Stimulated activated CD4-positive, alpha-beta T cell treated with anti-CD3 and anti-CD28 coated beads, Interleukin-1b, Interleukin-23, amount 100 ng/mL, for 24 hours (primary cell): ENCODE data around the gene SEC14L1.
A peak's percentile ranks its signal among the peaks of the same experiment; 100 is the strongest.

Experiments
- DNase-seq, 4 experiments: peaks; one replicate each; pipeline ENCODE4 v3.0.0-alpha.2; 2020; ENCODE audit warnings: low read depth in 4 of 4, low spot score in 1 of 4

Gene SEC14L1

DNA sequence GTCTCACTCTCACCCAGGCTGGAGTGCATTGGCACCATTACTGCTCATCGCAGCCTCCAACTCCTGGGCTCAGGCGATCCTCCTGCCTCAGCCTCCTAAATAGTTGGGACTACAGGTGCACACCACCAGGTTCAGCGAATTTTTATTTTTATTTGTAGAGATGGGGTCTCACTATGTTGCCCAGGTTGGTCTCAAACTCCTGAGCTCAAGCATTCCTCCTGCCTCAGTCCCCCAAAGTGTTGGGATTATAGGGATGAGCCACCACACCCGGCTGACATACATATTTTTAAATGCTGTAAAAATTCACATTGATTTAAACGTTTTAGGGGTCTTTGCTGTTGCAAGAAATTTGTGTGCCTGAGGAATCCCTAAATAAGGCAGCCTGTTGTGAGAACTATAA is 24.8 kb upstream of the SEC14L1 start:
- no peak for DNase-seq

DNA sequence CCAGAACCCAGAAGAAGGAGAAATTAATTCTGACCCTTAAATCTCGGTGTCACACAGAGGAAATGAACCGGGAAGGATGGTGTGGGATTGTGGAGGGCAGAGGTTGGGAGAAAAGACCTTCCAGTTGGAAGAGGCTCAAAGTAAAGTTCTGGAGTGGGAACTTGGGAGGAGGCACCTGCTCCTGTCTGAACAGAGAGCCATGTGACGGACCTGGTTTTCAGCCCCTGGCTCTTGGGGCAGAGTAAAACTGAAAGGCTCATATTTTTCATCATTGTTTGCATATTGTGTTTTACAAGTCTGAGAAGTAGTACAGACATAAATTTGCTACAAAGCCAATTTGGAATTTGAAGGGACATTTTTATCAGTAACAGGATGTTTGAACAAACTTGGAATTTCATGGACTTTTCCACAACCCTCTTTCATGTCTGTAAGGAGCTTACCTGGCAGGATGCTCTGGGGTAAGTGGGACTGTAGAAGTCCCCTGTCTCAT is 24.4 kb upstream of the SEC14L1 start:
- DNase-seq, result no peak

DNA sequence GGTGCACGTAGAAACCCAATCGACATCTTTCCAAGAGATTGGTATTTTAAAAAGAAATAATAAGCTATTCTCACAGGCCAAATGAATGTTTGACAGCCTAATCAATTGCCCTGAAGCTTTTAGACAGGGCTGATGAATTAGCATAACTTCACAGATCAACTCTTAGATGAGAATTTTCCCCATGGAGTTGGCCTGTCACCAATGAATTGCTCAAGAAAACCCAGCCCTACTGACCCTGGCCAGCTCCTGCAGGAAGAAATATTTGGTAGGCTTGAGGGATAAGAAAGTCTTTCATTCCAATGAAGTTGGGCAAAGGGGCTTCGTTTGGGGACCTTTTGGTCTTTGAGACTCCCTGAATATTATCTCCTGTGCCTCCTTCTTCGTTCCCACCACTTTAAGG is 23.4 kb upstream of the SEC14L1 start:
- no peak for DNase-seq

DNA sequence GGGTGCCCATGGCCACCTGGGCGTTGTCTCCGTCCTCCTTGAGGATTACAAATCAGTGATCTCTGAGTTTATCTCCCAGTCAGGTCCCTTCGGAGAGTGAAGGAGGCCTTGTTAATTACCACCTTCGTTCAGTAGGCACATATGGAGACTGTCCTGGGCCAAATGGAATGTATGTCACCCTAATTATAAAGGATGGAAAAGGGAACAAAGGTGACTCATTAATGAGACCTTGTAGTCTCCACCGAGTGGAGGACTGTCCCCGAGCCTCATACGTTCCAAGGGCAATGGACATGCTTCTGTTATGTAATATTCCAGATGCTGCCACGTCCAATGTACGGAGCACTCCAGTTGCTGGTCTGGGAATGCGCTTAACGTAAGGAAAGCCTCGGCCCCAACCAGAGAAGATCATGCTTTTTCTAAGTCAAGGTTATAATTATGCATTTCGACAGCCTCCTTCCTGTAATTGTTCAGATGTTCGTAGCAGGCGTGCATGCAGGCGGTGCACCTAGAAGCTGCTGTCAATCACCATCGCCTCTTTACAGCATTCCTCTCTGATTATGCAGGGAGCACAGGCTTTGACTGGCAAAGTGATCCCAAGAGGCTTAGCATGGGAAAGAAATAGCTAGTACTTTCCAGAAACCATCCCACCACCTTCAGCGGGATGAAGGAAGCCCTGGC is 22.4 kb upstream of the SEC14L1 start:
- no peak for DNase-seq

DNA sequence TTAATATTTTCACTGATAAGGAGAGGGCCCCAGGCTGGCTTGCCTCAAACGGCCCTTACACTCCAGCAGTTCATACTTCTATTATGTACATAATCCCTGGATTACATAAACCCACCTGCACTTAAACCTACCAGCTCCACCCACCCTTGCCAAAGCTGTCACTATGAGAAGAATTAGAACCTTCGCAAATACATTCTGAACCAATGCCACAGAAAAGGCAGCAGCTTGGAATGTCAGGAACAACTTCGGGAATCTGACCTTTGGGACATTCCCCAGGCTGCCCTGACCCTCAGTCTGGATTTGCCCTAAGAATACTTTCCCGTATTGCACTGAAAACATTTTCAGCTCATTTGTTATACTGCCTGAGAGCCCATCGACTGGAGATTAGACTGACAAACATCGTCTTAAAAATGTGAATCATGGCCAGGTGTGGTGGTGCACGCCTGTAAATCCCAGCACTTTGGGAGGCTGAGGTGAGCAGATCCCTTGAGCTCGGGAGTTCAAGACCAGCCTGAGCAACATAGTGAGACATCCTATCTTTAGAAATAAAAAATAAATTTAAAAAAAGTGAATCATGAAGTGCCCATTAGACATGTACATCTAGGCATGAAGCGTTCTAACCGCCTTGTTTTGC is 21.0 kb upstream of the SEC14L1 start:
- no peak for DNase-seq

DNA sequence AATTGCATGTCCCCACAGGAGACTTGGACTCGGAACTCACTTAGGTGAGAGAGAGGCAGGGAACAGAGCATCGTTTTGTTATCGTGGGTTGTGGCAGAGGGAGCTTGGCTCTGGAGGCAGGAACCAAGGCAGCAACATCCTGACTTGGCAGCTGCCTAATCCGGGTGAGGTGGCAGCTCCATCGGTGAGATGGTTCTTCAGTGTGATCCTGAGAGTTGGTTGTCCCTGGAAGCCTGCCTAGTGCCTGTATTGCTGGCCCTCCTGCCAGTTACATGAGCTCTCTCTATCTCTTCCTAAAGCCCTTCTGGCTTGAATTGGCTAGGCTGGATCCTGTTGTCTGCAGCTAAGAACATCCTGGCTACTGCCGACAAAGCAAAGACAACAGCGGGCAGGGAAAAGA is 19.9 kb upstream of the SEC14L1 start:
- no peak for DNase-seq

DNA sequence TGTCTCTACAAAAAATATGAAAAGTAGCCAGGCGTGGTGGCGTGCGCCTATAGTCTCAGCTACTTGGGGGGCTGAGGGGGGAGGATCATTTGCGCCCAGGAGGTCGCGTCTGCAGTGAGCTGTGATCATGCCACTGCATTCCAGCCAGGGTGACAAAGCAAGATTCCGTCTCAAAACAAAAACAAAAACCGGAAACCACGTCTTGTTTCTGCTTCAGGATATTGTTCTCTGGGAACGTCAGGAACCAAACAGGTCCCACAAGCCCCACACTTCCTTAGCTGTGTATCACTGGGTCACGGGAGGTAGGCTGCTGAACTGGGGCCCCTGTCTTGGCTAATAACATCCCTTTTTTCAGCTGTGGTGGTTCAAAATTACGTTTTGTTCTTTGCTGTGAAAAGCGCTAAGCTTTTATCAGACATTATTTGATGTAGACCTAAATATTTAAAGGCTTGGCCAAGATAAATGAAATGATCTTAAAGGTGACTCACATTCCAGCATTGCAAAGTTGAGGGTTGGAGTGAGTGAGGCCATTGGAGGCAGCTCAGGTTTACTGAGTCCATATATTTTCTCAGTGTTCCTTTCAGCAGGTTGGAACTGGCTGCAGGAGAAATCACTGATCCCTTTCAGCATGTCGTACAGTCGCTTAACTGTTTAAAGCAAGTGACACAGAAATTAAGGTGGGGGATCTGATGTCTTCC is 16.4 kb upstream of the SEC14L1 start:
- DNase-seq, result no peak

DNA sequence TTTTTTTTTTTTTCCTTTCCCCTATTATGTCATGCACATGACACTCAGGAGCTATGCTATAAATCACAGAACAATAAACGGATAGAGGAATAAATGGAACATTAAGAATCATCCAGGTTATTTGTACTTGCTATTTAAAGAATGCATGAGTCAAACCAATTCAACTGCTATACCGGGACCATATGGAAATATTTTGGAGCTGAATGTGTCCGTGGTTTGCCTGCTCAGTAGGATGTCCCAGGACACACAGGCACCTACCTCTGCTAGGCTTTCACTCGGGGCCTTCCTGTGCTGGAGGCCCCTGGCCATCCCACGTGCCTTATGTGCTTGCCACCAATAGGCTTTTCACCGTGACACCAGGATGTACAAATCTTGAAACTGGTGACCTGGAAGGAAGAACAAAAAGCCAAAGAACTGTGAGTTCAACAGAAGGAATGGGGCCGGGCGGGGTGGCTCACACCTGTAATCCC is 15.3 kb upstream of the SEC14L1 start:
- DNase-seq, result no peak

DNA sequence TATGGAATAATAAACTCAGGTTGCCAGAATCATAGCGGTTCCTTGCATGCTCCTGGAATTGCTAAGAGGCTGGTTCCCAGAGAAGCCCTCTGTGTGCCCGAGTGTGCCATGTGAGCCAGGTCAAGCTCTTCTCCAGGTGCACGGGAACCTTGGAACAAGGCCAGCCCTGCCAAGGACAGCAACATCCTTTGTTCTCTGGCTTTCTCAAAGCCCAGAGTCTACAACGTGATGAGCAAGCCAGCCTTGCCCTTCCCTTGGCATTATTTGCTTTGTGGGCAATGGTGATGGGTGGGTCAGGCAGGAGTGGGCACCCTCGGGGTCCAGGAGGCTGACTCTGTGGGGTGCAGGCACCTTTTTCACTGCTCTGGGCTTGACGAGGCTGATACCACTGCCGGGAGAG is 14.2 kb upstream of the SEC14L1 start:
- DNase-seq, result no peak

DNA sequence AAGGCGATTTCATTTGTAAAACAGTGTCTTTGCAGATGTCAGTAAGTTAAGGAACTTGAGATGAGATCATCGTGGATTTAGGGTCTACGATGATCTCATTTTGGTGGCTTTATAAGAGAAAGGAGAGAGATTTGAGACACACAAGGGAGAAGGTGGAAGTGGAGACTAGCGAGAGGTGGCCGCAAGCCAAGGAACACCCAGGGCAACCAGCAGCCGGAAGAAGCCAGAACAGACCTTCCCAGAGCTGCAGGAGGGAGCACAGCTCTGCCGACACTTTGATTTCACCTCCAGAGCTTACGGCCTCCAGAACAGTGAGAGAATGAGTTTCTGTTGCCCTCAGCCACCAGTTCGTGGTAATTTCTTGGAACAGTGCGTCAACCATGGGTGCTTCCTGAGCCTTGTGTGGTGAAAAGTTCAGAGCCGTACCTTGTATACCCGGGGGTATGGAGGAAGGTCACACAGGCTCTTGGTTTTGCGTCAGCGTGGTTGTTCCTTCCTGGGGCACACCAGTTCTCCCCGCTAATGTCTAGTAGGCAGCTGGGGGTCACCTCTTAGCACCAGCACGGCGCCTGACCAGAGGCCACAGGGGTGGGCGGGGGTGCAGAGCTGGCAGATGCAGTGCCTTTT is 12.9 kb upstream of the SEC14L1 start:
- DNase-seq, result peak; percentile 16 to 55 (median 30)

DNA sequence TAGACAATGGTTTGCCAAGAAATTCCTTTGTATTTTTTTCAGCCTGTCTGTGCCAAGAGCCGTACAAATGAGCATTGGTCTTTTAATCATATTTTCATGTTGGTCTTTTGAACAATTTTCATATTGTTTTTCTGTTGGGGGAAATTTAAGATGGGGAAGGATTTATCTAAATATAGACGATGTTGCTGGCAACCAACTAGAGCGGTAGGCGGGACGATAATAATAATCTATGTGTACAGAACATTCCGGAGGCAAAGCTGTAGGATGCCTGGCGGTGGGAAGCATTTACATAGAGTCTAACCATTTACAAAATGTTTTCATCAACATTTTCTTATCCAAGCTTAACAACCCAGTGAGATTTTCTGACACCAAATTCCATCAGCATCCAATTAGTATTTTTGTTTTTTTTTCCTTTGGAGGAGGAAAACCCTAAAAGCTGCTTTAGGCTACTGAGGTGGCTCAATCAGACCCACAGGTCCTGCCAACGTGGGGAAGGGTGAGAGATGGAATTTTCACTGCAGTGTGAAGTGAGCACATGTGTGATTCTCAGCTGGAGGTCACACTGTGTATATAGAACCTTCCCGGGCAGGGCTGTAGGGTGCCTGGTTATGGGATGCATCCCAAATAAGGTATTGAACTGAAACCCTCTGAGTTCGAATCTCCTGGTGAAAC is 11.7 kb upstream of the SEC14L1 start:
- no peak for DNase-seq

DNA sequence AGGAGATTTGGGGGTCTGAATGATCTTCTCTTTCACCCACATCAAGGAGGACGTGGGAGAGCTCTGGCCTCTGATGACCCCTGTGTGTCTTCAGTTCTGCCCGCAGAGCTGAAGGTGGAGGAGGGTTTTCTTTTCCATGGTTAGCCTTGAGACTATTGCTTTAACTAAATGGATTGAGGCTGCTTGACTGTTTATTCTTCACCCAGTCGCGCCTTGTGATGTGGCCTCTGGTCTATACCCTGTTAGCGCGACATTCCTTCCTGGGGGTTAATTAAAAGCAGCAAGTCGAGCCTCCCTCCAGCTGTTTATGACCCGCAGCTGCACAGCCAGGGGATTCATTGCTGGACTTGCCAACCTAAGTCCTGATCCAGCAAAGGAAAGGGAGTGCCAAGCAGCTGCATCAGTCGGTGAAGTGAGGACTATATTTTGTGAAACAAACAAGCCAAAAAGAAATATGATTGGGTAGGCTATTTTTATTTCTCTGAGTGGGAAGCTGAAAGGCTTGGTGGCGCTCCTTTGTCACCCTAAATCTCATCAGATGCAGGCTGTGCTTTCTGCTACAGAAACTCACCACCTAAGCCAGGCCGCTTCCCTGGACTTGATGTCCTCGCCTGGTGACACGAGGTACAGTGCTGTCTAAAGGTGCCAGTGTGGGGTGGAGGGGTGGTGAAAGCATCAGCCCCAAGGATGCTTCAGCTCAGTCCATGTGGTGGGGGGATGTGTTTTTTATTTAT is 11.0 kb upstream of the SEC14L1 start:
- DNase-seq, result no peak

DNA sequence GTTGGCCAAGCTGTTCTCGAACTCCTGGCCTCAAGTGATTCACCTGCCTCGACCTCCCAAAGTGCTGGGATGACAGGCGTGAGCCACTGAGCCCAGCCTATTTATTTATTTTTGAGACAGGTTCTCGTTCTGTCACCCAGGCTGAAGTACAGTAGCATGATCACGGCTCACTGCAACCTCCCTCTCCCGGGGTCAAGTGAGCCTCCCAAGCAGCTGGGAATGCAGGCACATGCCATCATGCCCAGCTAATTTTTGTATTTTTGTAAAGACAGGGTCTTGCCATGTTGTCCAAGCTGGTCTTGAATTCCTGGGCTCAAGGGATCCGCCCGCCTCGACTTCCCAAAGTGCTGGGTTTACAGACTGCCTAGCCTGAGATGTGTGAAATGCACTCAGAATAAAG is 10.2 kb upstream of the SEC14L1 start:
- no peak for DNase-seq

DNA sequence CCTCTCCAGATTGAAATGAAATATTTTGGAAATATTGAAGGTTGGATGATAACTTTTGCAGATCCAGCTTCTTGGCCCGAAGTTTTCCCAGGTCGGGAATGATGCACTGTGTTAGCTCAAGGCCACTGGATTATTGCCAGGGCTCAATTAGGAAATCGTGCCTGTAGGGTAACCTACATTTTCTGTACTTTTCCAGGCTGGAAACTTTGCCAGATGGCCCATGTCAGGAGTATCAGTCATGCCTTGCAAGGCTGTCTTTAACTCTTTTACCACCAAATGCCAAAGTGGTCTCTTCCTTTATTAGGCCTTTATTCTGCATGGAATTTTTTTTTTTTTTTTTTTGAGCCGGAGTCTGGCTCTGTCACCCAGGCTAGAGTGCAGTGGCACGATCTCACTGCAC is 8.9 kb upstream of the SEC14L1 start:
- DNase-seq, result no peak

DNA sequence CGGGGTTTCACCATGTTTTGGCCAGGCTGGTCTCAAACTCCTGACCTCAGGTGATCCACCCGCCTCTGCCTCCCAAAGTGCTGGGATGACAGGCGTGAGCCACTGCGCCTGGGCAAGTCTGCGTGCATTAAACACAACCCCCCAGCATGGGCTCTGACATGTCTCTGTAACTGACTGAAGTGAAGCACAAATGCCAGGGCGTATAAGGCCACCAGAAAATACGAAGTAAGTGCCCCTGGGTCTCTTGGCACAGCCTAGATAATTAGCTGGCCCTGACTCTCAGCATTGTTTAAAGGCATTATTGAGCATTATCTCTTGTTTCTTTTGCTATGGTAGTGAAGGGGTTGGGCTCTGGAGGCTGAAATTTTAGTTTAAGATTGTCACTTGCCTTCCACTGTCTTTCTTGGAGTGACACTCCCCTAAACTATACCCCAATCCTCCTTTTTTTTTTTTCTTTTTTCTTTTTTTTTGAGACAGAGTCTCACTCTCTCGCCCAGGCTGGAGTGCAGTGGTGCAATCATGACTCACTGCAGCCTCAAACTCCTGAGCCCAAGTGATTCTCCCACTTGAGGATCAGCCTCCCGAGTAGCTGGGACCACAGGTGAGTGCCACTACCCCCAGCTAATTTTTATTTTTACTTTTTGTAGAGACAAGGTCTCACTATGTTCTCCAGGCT is 8.2 kb upstream of the SEC14L1 start:
- DNase-seq, result no peak

DNA sequence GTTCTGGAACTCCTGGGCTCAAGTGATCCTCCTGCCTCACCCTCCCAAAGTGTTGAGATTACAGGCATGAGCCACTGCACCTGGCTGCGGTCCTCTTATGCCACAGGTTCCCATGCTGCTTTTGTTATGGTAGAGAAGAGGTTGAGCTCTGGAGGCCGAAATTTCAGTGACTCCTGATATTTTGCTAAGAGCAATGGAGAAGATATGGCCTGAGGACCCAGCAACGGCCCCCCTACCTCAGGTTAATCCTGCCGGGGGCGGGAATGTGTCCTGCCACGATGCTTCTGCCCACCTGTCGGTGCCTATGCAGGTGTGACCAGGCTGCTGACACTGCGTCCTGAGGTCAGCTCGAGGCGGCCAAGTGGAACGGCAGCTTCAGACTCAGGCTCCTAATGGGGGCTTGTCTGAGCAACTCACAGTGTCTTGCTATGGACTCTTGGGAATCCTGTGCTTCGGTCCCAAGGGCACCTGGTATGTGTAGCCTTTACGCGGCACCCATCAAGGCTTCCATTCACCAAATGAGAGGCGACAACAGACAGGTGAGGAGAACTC is 7.6 kb upstream of the SEC14L1 start:
- DNase-seq, result no peak

DNA sequence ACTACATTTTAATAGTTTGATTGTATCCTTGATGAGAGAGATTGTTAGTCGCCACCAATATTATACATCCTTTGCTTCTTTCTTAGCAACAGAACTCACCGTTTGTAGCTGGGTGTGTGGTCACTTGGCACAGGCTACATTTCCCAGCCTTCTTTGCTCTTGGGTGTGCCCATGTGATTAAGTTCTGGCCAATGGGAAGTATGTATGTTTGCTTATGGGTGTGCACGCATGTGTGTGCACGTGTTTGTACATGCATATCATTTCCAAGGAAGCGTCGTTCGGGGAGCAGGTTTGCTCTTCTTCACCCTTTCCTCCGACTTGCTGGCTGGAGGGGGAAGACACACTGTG is 4.4 kb upstream of the SEC14L1 start:
- no peak for DNase-seq

DNA sequence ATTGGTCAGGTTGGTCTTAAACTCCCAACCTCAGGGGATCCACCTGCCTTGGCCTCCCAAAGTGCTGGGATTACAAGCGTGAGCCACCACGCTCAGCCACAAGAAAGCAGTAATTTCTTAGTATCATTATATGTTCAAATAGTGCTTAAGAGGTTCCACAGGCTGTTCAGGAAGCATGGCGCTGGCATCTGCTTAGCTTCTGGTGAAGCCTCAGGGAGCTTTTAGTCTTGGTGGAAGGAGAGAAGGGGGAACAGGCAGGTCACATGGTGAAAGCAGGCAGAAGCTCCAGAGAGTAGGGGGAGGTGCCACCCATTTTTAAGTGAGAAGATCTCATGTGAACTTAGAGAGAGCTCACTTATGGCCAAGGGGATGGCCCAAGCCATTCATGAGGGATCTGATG is 3.7 kb upstream of the SEC14L1 start:
- DNase-seq, result no peak

DNA sequence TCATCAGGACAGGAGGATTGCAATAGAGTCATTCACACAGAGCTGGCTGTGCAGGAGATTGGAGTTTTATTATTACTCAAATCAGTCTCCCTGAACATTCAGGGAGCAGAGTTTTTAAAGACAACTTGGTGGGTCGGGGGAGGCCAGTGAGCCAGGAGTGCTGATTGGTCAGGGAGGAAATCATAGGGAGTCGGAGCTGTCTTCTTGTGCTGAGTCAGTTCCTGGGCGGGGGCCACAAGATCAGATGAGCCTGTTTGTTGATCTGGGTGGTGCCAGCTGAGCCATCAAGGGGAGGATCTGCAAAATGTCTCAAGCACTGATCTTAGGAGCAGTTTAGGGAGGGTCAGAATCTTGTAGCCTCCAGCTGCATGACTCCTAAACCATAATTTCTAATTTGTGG is 2.9 kb upstream of the SEC14L1 start:
- peak in 2 of 4 experiments; percentile 16 to 42 for DNase-seq
